ENCODE measurements around the gene DDX1. TPM values are rescaled to one million over a fixed set of nuclear protein-coding genes. Genes with fewer than 3 reads are reported as not detected.
A peak's percentile ranks its signal among the peaks of the same experiment; 100 is the strongest.
"Not testable (repeated sequence)": the region's sequence is repeated elsewhere in the genome, so short reads cannot be mapped to it uniquely, and the experiment has no call there.

DDX1 gene
- 99.7 TPM for total RNA-seq

- peak; percentile 84 for DNase-seq
Measured at GRCh38 chr2:15591692-15592463, at the start of gene DDX1. Gene DDX1, plus strand, starts transcription at chr2:15591868. Its CDS starts 66 bp downstream, at chr2:15591934.

DNA sequence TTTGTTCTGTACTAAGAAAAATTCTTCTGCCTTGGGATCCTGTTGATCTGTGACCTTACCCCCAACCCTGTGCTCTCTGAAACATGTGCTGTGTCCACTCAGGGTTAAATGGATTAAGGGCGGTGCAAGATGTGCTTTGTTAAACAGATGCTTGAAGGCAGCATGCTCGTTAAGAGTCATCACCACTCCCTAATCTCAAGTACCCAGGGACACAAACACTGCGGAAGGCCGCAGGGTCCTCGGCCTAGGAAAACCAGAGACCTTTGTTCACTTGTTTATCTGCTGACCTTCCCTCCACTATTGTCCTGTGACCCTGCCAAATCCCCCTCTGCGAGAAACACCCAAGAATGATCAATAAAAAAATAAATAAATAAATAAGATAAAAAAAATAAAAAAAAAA is 49.4 kb upstream of the DDX1 start:
- DNase-seq, result not testable (repeated sequence)

- no peak for DNase-seq
Measured at GRCh38 chr2:15543053-15543452, 48.6 kb upstream of the DDX1 start.

GRCh38 chr2:15543541-15543940 is 48.1 kb upstream of the DDX1 start:
- DNase-seq, result no peak

DNA sequence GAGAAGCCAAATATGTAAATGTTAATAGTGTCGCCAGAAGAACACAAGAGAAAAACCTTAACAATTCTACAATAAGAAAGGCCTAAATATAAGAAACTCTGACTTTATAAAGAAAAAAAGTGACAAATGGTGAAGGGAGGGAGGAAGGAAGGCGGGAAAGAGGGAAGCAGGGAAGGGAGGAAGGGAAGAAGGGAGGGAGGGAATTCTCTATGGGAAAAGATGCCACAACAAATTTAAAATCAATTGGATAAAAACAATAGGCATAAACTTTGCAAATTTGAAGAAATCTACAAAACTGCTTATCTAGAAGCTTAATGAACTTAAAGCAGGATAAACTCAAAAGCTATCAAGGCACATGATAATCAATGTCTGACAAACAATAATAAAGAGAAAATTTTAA is 47.4 kb upstream of the DDX1 start:
- DNase-seq, result no peak

- no peak for DNase-seq
Measured at GRCh38 chr2:15546297-15547098, 45.2 kb upstream of the DDX1 start.

- DNase-seq, result no peak
Measured at GRCh38 chr2:15547115-15547876, 44.4 kb upstream of the DDX1 start.

DNA sequence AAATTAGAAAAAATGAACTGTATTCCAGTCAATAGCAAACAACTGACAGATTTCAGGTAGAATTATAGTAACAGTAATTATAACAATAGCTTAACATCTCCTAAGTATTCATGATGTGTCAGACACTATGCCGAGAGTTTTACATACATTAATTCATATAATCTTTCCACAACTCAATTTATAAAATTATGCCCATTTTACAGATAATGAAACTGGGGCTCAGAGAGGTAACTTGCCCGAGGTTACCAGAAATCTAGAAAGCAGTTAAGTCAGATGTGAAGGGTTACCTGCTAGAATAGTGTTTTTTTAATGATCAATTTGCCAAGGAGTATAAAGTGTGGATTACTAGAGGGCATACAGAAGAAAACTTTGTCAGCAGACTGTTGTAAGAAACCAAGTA is 42.7 kb upstream of the DDX1 start:
- DNase-seq, result no peak

DNA sequence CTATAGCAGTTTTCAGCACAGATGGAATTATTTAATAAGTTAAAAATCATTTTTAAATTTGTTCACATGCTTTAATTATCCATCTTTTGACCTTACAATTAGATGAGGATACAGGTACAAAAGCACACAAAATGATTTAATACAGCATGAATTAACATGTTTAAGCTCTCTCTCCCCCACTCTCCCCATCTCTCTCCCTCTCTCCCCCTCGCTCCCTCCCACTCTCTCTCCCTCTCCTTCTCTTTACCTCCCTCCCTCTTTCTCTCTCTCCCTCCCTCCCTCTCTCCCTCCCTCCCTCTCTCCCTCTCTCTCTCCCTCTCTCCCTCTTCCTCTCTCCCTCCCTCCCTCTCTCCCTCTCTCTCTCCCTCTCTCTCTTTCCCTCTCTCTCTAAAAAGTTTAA is 38.1 kb upstream of the DDX1 start:
- no peak for DNase-seq

DNA sequence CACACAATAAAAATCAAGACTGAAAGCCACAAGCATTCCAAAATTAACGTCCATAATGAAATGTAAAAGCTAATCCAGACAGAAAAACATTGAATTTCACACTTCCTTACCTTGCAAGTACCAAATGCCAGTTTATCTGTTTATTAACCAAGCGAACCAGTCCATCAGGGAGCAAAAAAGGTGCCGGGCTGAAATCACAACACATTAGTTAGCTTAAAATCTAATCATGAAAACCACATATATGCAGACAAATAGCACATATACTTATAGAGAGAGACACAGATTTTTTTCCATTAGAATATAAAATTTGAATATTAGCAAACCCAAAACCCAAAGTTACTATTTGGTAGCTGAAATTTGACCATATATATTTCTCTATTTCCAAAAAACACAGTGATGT is 37.7 kb upstream of the DDX1 start:
- DNase-seq, result no peak

- no peak for DNase-seq
Measured at GRCh38 chr2:15554525-15555218, 37.0 kb upstream of the DDX1 start.

- DNase-seq, result no peak
Measured at GRCh38 chr2:15555760-15556193, 35.9 kb upstream of the DDX1 start.

- no peak for DNase-seq
Measured at GRCh38 chr2:15556311-15556930, 35.2 kb upstream of the DDX1 start.

GRCh38 chr2:15557887-15558311 is 33.8 kb upstream of the DDX1 start:
- no peak for DNase-seq

GRCh38 chr2:15559379-15560139 is 32.1 kb upstream of the DDX1 start:
- DNase-seq, result no peak

GRCh38 chr2:15560140-15560987 is 31.3 kb upstream of the DDX1 start:
- peak; percentile 4 for DNase-seq

DNA sequence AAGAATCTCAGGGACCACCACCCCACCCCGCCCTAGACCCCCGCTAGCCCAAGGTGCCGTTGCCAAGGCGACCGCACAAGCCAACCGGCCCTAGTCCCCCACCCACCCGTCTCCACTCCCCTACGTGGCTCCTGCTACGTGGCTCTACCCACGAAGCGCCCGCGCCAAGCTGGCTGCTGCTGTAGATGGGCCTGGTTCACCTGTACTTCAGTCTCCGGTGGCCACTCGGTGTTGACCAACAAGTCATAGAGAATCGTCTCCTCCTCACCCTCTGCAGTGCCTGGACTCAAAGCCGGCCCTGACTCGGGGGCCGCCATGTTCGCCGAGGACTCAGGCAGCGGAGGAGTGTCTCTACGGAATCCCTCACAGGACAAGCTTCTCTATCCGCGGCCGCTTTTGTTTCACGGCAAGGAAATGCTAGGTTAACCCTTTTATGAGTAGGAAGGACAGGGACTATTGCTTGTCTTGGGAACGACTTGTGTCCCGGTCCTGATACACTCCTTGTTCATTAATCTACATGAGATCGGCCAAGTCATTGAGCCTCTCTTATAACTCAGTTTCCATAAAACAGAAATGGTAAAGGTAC is 30.6 kb upstream of the DDX1 start, which contains the start of gene NBAS:
NBAS (minus strand) TSS at position 347 of the 586 bp plus-strand sequence; CDS start at position 317, 30 bp downstream.
- DNase-seq, result peak; percentile 85

DNA sequence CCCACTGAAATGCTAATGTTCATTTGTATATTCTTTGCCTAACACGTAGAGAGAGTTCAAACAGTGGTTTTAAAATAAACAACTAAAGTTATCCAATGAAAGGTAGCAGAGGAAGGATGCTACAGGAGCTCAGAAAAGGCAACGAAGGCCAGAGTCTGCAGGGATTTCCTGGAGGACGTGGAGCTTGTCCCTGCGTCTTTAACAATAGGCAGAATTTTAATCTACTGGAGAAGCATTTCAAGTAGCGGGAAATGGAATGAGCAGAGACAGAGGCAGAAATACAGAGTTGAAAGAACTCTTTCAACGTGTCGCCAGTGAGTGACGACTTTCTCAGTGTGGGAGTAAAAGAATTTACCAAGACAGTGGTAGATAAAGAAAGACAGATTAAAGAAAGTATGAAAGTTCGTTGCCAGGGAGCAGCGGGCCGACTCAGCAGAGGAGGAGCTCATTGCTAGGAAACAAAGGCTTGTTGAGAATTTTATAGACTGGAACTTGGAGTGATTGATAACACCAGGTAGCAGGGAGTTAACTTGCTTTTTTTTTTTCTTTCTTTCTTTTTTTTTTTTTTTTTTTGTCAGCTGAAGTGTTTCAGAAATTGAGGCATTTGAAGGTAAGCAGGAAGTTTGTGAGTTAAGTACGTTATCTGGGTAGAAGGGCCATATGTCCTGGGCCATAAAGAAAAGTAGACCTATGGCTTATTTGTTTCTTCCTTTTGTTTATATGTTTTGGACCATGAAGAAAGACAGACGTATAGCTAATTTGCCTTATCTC is 29.9 kb upstream of the DDX1 start:
- DNase-seq, result peak; percentile 21
